GM18517 (cell line): ENCODE data around the gene SLC30A7.
"Not testable (repeated sequence)": the region's sequence is repeated elsewhere in the genome, so short reads cannot be mapped to it uniquely, and the experiment has no call there.

Source experiments
- ATAC-seq: cut with Tn5 transposase; IDR thresholded peaks from one replicate; pipeline ENCODE4 v1.9.1; 2021; ENCODE audit warnings: mild to moderate bottlenecking, moderate library complexity; ENCODE audit not compliant: unreplicated experiment

The SLC30A7 gene

DNA sequence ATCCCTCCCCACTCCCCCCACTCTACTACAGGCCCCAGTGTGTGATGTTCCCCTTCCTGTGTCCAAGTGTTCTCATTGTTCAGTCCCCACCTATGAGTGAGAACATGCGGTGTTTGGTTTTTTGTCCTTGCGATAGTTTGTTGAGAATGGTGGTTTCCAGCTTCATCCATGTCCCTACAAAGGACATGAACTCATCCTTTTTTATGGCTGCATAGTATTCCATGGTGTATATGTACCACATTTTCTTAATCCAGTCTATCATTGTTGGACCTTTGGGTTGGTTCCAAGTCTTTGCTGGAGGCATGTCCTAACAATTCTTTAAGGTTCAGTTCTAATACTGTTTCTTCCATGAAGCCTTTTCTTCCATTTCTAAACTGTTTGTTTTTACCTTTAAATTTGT is 37.7 kb downstream of the SLC30A7 start:
- ATAC-seq: not testable (repeated sequence)

DNA sequence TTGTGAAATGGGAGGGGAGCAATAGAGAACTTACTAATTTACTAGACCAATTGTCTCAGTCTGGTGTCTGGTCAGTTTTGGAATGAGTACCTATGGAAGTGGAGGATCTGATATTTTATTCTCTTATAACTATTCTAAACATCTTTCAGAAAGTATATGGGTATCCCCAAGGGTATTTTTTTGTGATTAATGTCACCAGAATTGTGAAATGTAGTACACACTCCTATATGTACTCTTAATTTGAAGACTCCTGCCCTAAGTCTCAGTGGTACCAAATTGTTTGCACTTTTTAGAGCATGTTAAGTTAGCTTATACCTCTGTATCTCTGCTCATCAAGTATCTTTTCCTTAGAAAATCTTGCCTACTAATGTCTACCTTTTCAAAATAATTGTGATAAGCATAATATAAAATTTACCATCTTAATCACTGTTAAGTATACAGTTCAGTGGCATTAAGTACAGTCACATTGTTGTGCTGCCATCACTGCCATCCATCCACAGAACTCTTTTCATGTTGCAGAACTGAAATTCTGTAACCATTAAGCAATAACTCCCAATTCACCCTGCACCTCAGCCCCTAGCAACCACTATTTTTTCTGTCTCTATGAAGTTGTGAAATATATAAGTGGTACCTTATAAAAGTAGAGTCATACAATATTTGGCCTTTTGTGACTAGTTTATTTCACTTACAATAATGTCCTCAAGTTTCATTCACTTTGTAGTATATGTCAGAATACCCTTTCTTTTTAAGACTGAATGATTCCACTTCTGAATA is 40.5 kb downstream of the SLC30A7 start:
- ATAC-seq: no peak

DNA sequence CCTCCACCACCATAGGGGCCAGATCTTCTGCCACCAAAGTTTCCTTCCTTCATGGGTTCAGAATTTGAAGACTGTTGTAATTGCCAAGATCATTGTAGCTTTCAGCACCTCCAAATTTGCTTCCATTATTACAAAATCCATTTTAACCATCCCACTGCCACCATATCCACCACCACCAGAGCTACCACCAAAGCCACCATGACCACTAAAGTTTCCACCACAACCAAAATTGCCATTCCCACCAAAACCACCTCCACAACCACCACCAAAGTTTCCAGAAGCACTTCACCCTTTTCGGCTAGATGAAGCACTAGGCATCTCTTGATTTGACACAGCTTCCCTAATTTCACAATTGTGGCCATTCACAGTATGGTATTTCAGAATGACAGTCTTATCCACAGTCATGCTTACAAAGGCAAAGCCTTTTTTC is 45.2 kb downstream of the SLC30A7 start:
- no peak for ATAC-seq

DNA sequence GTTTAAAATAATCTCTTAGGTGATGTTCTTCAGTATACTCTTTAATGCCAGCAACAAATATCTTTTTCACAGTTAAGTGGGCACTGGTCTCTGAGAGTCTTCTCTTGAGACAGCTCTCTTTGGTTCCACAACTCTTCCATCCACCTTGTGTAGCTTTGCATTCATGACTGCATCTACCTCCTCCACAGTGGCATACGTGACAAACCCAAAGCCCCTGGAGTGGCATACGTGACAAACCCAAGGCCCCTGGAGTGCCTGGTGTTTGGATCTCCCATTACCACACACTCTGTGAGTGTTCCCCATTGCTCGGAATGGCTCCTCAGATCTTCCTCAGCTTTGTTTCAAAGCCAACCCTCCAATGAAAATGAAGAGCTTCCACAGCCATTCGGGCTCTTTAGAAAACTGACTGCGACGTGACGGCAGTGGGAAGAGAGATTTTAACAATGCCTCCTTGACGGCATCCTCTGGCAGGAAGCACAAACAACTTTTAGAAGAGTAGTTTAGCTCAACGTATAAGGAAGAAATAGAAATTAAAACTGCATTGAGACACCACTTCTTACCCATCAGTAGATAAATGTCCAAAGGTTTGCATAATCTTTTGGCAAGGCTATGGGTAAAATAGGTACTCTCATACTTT is 45.8 kb downstream of the SLC30A7 start:
- ATAC-seq: no peak

DNA sequence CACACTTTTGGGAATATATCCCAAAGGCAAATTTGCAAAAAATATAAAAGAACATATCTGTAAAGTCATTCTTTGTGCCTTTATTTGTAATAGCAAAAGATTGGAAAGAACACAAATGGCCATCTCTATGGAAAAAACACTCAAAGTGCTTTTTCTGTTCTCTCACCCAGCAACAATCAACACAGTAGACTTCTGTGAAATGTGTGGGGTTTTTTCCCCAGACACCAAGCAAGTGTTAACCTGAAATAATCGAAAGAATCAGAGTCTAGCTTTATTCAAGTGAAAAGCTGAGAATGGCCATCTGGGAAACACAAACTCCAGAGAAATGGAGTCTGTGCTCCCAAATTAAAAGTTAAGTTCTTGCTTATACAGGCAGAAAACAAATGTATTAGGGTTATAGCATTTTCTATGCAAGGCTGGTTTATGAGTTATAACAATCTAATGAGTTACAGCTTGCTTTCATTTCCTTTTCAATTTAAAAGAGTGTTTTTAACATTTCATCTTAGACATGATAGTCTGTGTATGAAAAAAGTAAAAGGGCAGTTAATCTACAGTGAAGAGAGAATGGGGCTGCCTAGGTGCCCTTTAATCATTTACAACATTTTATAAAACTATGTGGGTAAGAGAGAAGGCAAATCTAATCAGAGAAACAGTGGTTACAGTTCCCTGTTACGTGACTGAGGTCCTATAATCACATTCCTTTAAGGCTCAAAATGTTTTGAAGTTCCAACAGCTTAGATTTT is 46.6 kb downstream of the SLC30A7 start:
- ATAC-seq: no peak

DNA sequence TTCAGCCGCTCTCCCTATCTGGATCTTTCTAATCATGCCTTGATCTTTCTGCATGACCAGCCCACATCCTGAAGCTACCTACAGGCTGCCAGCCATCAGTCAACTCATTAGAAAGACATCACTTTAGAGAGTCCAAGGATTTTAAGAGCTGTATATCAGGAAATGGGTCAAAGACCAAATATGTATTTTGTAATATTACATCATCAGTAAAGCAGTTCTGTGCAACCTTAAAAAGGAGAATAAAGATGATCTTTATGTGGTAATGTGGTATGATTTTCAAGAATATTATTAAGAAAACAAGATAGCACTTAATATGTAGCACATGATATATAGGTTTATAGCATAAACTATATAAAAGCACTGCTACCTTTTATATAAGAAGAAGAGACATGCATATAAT is 47.6 kb downstream of the SLC30A7 start:
- ATAC-seq: no peak

DNA sequence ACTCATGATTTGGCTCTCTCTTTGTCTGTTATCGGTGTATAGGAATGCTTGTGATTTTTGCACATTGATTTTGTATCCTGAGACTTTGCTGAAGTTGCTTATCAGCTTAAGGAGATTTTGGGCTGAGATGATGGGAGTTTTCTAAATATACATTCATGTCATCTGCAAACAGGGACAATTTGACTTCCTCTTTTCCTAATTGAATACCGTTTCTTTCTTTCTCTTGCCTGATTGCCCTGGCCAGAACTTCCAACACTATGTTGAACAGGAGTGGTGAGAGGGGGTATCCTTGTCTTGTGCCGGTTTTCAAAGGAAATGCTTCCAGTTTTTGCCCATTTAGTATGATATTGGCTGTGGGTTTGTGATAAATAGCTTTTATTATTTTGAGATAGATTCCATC is 50.2 kb downstream of the SLC30A7 start:
- not testable (repeated sequence) for ATAC-seq

DNA sequence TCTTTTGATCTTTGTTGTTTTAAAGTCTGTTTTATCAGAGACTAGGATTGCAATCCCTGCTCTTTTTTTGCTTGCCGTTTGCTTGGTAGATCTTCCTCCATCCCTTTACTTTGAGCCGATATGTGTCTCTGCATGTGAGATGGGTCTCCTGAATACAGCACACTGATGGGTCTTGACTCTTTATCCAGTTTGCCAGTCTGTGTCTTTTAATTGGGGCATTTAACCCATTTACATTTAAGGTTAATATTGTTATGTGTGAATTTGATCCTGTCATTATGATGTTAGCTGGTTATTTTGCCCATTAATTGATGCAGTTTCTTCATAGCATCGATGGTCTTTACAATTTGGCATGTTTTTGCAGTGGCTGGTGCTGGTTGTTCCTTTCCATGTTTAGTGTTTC is 51.9 kb downstream of the SLC30A7 start:
- not testable (repeated sequence) for ATAC-seq

DNA sequence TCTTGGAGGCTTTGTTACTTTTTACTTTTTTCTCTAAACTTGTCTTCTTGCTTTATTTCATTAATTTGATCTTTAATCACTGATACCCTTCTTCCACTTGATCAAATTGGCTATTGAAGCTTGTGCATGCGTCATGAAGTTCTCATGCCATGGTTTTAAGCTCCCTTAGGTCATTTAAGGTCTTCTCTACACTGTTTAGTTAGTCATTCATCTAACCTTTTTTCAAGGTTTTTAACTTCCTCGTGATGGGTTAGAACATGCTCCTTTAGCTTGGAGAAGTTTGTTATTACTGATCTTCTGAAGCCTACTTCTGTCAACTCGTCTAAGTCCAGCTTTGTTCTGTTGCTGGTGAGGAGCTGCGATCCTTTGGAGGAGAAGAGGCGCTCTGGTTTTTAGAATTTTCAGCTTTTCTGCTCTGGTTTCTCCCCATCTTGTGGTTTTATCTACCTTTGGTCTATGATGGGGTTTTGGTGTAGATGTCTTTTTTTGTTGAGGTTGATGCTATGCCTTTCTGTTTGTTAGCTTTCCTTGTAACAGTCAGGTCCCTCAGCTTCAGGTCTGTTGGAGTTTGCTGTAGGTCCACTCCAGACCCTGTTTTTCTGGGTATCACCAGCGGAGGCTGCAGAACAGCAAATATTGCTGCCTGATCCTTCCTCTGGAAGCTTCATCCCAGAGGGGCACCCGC is 53.0 kb downstream of the SLC30A7 start:
- ATAC-seq: not testable (repeated sequence)

DNA sequence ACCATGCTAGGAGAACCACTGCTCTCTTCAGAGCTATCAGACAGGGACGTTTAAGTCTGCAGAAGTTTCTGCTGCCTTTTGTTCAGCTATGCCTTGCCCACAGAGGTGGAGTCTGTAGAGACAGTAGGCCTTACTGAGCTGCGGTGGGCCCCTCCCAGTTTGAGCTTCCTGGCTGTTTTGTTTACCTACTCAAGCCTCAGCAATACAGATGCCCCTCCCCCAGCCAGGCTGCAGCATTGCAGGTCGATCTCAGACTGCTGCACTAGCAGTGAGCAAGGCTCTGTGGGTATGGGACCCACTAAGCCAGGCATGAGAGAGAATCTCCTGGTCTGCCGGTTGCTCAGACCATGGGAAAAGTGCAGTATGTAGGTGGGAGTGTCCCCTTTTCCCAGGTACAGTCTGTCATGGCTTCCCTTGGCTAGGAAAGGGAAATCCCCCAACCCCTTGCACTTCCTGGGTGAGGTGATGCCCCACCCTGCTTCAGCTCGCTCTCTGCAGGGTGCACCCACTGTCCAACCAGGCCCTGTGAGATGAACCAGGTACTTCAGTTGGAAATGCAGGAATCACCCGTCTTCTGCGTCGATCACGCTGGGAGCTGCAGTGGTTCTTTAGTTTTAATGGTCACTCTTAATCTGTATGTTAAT is 53.7 kb downstream of the SLC30A7 start:
- ATAC-seq: peak; percentile 92

DNA sequence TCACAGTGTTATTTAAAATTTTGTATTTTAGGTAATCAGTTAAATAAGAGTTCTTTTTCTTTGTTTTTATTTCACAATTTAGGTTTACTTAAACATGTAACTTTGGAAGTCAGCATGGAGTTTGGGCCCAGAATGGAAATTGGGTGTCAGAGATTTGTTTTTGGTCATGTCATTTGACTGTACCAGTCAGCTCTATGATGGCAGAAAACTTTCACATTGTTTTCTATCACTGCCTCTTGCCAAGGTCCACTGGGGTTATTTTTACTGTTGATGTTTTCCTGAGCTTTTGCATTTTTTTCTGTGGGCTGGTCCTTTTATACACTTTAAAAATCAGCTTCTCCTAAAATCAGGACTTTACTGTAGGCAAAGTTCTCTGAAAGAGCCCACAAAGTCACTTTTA is 54.4 kb downstream of the SLC30A7 start:
- no peak for ATAC-seq

DNA sequence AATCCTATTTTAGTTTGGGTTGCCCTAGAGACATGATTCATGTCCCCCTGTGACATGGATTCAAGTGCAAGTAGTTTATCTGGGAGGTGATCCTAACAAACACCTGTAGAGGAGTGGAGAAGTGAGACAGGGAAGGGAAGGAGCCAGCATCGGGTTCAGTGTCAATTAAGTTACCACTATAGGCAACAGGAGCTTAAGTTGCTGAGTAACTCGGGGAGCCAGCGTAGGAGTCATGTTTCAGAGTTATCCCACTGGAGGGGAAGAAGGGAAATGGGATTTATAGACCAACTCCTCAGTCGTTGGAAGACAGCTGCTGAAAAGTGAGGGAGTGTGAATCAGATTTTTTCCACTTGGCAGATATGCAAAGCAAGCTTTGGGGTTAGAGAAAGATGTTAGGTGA is 54.9 kb downstream of the SLC30A7 start:
- no peak for ATAC-seq

DNA sequence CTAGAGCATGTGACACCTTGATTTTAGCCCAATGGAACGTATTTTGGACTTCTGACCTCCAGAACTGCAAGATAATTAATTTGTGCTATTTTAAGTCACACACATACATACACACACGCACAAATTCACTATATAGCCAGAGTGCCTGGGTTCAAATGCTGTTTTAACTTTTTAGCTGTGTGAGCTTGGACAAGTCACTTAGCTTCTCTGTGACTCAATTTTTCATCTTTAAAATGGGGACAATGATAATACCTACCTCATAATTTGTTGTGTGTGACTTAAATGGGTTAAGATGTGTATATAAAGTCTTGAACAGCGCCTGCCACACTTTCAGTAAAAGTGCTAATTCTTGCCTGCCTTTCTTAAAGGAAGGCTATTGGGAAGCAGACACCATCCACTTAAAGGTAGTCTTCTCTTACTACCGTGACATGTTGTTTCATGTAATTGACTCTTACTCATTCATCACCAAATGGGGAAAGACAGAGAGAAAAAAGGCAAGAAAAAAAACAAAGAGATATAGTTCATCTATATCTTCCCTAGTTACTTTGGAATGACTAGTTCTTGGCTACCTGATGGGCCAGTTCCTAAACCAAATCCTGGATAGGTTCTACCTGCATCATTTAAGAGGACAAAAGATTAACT is 56.3 kb downstream of the SLC30A7 start:
- ATAC-seq: no peak

DNA sequence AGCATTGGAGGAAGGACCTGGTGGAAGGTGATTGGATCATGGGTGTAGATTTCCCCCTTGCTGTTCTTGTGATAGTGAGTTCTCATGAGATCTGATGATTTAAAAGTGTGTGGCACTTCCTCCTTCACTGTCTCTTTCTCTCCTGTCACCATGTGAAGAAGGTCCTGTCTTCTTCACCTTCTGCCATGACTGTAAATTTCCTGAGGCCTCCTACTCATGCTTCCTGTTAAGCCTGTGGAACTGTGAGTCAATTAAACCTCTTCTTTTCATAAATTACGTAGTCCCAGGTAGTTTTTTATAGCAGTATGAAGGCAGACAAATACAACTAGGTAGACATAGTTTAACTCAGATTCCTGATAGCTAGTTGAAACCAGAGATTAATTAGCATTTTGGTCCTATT is 57.1 kb downstream of the SLC30A7 start:
- not testable (repeated sequence) for ATAC-seq

DNA sequence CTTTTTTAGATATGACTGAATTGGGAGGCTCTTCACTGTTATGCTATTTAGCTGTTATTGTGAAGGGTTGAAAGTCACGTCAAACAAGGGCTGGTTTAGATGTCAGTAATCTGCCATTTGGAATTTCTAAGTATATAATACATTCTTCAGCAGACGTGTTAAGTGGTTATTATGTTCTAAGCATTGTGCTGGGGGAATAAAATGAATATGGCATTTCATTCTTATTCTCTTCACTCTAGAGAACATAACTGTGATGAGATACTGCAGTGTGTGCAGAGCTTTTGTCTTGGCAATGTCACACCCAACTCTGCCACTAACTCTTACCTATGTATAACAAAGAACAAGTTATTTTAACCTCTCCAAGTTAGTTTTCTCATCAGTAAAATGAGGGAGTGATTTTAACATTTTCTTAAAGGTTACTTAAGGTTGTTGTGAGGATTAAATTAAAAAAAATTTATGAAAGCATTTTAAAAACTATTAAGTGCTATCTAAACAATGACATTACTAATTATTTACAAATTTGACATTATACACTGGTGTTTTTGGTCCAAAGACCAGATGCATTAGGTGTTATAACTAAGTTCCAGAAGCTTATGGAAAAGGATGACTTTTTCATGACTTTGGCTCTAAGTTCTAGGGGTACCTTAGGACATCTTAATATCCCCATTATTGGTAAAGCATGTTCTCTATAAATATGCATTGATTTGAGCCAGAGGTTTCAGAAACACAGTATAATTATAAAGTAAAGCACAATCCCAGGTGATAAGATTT is 58.3 kb downstream of the SLC30A7 start:
- no peak for ATAC-seq

DNA sequence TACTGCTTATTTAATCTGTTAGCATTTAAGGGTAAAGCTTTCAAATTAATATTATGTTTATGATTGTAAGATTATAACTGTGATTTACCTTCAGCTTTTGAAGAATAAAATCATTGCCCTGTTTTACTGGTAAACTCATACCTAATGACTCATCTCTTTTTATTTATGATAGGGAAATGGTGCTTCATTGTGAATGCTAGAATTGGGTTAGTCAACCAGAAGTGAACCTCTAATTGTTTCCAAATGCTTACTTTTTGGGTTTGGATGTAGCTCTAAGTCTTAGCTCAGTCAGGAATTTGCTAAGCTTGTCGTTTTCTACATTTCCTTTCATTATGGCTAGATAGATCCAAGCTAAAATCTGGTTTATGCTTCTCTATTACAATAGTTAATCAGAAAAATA is 59.4 kb downstream of the SLC30A7 start:
- ATAC-seq: no peak

DNA sequence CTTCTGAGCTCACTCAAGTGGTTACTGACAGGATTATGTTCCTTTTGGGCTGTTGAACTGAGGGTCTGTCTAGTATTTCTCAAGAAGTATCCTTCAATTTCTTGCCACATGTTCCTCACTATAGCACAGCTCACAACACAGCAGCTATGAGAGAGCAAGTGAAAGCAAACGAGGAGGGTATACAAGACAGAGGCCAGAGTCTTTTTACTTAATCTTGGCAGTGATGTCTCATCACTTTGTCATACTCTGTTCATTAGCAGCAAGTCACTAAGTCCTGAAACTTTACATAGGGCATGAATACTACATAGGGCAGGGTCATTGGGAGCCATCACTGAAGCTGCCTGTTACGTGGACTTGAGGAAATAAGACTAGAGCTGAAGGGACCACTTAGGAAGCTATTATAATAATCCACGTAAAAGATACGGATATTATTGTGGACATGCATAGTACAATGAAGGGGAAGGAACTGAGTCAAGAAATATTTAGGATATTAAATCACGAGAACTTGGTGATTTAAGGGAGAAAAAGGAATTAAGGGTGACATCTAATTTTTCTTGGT is 63.7 kb downstream of the SLC30A7 start:
- no peak for ATAC-seq

DNA sequence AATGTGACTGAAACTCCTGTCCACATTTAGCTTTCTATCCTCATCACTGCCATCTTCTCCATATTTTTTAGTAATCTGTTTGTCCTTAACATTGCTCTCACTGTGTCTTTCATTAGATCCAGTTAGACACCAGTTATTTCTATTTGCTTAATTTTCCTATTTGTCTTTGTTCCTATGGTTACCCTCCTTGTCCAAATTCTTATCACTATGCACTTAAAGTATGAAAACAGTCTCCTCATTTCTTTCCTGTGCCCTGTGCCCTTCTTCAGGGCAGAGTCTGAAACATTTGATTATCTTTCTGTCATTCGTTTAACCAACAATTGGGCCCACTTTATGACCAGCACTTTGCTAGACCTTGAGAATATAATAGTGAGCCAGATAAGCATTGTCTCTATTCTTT is 64.2 kb downstream of the SLC30A7 start:
- no peak for ATAC-seq

DNA sequence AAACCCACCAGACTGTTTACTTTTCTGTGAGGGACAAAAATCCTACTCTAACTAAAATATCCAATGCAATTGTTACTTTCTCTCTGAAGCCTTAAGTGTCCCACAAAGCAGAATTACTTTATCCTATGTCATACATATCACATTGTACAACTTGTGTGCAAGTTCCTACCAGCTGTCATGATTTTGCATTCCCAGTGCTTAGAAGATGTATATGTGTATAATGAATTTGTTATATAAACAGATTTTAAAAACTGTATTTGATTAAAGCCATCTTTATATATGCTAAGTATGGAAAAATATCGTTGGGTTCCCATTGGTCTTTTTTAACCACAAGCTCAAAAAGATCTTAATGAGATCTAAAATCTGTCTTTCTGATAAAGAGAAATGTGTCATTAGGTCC is 72.7 kb downstream of the SLC30A7 start:
- ATAC-seq: no peak
